ENCODE measurements around the gene WAS.

GRCh38 chrX:48677516-48677915 lies 6.1 kb upstream of the WAS start:
- no peak for TF ChIP-seq CTCF (IDR thresholded peaks at IDR 0.05)
- no peak for TF ChIP-seq POLR2A (IDR thresholded peaks at IDR 0.05)
